NCI-H345 treated with DMSO at 0.1 percent for 48 hours (cell line): ENCODE data around the gene C18orf32.
"Not testable (repeated sequence)": the region's sequence is repeated elsewhere in the genome, so short reads cannot be mapped to it uniquely, and the experiment has no call there.

Source experiments
- DNase-seq: peaks from one replicate; lab custom pipeline; 2025; ENCODE audit not compliant: unreplicated experiment; lab: John Stamatoyannopoulos, UW

The C18orf32 gene

DNA sequence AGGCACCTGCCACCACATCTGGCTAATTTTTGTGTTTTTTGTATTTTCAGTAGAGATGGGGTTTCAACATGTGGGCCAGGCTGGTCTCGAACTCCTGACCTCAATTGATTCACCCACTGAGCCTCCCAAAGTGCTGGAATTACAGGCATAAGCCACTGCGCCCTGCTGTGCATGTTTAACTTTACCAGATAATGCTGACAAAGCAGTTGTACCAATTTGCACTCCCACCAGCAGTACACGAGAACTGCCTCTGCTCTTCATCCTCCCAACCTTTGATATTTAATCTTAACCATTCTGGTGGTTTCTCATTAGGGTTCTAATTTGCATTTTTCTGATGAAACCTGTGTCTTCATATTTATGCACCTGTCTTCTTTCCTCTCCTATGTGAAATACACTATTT is 14.6 kb downstream of the C18orf32 start:
- no peak for DNase-seq

DNA sequence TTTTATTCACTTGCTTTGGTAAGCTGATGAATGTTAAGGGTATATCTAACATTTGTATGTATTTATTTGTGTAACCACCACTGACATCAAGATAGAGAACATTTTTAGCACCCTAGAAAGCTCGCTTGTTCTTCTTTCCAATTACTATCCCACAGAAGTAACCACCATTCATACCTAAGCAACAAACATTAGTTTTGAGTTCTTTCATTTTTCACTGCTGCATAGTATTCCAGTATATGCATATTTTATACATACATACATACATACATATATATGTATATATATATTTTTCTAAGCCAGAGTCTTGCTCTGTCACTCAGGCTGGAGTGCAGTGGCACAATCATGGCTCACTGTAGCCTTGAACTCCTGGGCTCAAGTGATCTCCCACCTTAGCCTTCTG is 15.5 kb downstream of the C18orf32 start:
- DNase-seq, result no peak

DNA sequence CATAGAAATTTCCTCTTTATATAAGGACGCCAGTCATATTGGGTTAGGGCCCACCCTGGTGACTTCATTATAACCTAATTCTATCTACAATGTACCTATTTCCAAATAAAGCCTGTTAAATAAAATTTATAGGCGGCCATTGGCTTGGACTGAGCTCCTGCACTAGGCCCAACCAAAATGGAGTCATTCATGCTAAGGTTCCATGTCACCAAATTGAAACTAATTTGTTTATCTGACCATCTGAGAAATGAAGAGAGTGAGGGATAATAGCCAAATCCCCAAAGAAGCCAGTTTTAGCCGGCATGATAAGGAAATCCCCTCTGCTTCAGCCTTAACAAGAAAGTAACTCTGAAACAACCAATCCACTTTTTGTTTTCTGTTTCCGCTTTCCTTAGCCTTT is 19.4 kb downstream of the C18orf32 start:
- no peak for DNase-seq

DNA sequence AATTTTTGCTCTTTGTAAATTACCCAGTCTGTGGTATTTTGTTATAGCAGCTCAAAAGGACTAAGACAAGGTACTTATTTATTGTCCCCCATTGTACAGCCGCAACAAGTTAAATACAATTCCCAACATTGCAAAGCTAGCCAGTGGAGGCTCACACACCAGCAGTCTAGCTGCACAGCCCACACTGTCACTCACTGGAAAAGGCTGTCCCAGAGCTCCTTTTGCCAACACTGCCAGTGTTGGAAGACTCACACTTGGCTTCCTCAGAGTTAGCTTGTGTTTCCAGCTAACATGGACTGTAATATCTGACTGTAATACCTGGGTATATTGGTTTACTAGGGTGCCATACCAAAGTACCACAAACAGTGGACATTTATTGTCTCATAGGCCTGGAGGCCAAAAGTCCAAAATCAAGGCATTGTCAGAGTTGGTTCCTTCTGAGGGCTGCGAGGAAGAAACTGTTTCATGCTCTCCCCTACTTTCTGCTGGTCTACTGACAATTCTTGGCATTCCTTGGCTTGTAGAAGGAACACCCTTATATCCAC is 19.9 kb downstream of the C18orf32 start:
- no peak for DNase-seq

DNA sequence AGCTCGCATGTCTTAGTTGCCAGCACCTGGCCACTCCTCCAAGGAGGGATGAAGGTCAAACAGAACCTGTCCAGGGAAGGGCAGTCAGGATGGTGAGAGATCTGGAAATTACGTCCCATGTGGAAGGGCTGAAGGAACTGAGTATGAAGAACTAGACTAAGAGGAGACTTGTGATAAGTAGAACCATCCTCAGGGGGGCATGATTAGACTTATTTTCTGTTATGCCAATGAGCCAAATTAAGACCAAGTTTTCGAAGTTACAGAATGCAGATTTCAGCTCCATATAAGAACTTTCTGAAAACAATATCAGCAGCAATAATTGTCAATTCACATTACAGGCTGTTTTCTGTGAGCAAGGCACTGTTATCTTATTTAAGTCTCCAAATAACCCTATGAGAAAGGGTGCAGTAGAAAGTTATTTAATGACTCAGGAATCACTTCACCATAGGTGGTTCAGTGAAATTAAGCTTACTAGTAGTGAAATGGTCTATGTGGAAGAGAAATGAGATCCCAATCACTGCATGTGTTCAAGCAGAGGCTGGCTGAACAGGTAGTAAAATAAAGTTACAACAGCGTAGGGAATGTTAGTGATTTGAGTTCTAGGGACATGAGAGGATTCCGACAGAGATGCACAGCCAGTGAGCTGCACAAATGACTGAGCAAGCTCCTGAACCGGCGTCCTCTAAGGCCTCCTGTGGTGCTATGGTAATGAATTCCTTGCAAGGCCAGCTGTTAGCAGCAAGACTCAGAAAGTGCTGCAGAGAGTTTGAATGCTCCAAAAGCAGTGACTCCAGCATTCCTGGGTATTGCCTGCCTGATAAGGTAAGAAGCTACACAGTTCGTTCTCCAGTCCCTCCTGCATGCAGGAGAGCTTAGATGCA is 22.1 kb downstream of the C18orf32 start:
- DNase-seq, result no peak

DNA sequence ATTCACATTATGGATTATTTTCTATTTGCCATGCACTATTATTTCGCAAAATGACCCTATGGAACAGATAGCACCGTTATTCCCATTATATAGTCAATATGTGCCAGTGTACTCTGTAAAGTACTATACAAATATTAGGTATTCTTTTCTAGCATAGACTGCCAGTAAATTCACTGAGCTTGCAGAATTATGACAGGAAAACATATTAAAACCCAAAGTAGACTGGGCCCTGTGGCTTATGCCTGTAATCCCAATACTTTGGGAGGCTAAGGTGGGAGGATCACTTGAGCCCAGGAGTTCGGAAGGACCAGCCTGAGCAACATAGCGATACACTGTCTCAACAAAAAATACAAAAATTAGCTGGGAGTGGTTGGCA is 25.4 kb downstream of the C18orf32 start:
- no peak for DNase-seq

DNA sequence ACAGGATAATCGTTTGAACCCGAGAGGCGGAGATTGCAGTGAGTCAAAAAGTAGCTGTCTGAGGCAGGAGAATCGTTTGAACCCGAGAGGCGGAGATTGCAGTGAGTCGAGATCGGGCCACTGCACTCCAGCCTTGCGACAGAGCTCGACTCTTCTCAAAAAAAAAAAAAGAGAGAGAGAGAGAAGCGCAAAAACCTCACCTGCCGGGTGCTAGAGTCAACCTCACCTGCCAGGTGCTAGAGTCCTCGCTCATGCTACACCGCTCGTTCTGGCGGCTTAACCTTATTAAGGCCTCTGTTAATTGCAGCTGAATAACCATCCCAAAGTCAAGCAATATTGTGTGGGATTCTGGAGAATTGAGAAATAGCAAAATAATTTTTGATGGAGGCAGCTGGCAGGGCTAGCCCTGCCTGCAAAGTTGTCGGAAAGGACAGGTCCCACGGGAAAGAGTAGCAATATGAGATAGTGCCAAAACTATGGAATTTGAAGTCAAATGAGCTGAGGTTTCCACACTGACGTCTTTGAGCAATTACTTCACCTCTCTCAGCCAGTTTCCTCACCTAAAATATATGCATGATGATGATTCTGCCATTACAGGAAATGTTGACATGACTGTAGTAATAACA is 25.9 kb downstream of the C18orf32 start:
- no peak for DNase-seq

DNA sequence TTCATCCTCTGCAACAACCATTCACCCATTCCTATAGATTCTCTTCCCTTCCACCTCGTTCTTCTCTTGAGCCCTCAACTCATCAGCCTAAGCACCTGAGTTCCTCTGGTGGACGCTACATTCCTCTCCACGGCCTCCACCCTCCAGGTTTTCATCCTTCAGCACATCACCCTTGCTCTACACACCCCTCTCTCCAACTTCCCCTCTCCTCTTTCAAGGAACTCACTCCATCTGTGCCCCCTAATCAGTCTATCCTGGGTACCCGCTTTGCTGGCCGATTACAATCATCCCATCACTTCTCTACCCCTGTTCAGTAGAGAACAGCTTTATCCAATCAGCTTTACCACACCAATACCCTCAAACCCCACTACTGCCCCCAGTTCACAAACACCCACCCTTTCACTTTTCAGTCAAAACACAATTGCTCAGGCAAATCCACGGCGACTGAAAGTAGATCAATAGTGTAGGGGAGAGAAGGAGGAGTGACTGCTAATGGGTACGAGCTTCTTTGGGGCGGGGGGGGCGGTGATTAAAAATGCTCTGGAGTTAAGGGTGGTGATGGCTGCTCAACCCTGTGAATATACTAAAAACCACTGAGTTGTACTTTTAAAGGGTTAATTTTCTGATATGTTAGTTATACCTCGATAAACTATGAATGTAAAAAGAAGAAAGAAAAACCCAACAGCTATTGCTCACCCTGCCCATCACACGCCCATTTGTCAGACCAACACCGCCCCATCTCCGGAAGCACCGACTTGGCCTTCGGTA is 27.4 kb downstream of the C18orf32 start:
- no peak for DNase-seq

DNA sequence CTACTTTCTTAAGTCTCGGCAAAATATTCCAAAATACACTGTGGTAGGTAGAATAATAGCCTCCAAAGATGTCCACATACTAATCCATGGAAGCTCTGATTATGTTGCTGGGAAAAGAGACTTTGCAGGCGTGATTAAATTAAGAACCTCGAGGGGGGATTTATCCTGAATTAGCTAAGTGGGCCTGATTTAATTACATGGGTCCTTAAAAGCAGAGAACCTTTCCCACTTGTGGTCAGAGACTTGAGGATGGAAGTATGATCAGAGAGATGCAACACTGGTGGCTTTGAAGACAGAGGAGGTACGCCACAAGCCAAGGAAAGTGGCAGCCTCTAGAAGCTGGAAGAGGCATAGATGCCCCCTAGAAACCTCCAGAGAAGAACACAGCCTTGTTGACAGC is 29.4 kb downstream of the C18orf32 start:
- no peak for DNase-seq

DNA sequence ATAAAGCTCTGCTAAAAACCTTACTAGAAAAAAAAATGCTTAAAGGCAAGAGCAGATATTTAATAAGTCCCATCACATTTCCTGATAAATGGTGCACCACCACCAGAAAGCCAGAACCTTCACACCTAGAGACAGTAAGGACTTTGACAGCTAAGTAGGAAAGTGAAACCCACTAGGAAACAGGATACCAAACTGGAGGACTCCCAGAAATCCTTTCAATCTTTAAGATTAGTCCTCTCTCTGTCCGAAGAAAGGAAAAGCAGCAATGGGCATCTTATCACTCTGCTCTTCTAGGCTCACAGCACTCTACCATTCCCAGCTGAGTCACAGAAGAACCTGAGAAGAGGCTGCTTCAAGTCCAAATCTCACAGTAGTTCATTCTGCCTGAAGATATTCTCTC is 30.2 kb downstream of the C18orf32 start:
- no peak for DNase-seq

DNA sequence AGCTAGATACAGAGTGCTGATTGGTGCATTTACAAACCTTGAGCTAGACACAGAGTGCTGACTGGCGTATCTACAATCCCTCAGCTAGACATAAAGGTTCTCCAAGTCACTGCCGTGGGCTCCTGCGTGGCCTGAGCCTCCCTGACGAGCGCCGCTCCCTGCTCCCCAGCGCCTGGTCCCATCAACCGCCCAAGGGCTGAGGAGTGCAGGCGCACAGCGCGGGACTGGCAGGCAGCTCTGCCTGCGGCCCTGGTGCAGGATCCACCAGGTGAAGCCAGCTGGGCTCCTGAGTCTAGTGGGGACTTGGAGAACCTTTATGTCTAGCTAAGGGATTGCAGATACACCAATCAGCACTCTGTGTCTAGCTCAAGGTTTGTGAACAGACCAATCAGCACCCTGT is 34.5 kb downstream of the C18orf32 start:
- DNase-seq, result not testable (repeated sequence)

DNA sequence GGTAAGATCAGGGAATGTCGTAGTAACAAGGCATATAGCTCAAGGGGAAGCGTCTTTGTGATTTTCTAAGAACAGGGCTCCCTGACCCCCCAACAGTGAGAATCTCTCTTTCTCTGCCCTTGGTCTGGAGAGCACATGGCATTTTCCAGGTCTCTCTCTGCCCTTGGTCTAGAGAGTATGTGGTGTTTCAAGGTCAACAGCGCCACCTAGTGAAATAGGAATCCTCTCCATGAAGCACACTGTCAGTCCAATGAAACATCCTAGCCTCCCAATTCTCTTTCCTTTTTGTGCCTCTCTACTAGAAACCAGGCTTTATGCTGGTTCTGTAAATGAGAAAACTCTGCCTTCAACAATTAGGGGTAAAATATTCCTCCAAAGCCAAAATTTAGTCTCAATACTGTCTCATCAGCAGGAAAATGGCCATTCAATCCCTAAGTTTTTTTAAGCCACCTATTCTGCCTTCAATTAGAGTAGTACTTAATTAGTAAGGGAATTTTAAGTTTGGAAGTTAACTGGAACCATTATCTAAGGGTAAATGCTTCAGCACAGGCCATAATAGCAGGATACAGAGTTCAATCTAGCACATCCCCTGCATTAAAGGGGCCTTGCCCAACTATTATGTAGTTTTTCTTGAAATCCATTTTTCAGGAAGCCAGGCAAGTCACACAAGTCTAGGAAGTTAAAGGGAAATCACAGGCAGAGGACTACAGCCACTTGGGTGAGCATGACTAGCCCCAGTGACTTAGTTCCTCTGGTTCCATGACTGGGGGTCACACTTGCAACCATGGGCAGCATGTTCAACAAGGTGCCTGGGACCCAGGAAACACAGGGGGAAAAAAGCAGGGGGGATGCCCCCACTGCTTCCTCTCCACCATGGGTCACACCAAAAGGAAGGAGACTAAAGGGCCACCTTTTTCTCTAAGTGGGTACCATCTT is 39.0 kb downstream of the C18orf32 start:
- peak; percentile 37 for DNase-seq

DNA sequence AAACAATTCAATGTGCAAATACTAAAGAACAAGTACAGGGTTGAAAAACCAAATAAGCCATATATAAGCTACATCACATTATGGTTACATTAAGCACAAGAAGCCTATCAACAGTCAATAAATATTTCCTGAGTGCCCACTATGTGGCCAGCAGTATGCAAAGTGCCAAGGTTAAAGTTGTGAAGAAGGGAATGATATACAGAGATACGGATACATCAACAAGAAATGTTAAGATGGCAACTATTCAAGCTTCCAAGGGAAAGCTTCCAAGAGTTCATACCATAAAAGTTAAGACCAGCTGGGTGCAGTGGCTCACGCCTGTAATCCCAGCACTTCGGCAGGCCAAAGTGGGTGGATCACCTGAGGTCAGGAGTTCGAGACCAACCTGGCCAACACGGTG is 40.6 kb downstream of the C18orf32 start:
- no peak for DNase-seq

DNA sequence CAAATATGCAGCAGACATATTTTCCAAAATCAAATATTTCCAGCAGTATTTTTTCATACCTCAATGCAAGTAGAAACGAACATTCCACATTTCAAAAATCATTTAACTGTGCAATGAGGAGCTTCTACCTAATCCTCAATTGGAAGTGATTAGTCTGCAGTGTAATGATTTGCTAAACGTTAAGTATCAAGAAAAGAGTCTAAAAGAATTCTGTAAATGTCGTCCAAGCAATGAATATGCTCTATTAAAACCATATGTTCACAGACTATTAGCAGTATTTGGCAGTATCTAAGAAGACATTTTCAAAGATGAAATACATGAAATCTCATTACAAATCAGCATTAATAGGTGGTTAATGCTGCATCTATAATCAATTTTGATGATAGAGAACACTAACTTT is 42.5 kb downstream of the C18orf32 start:
- DNase-seq, result no peak

DNA sequence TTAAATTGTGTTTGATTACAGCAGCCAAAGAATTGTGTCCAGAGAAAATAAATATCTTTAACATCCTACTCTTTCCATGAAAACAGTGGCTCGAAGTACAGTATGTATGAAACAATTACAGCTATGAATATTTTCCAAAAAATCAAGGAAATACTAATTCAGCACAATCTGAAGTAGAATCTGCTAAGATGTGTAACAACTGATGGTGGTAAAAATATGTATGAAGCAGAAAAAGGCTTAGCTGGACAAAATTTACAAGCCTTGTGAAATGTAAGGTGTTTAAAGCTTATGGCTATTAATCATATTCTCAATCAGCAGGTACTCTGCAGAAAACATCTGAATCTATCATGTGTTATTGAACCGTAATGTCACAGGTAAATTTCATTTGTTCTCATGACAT is 43.2 kb downstream of the C18orf32 start:
- DNase-seq, result no peak

DNA sequence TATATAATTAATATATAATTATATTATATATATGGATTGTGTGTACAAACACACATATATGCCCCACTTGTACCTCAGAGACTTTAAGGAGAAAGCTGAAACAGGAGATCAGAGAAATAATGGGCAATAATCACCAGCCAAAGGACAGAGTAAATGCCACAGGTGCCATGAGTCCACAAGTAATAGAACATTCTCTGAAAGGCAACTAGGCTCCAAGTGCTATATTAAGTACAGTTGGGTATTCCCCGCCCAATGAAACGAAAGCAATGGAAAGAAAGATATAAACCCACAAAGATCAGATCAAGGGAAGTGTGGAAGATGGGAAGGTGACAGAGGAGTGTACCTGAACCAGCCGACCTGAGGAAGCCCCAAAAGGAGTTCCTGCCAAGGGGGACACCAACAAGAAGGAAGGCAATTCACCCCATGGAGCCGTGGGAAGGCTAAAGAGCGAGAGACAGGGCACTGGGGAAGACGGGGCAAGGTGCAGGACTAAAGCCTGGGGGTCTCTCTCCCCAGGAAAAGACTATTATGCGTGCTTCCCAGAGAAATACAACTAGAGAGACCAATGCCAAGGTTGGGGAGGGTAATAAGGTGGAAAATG is 45.6 kb downstream of the C18orf32 start:
- no peak for DNase-seq

DNA sequence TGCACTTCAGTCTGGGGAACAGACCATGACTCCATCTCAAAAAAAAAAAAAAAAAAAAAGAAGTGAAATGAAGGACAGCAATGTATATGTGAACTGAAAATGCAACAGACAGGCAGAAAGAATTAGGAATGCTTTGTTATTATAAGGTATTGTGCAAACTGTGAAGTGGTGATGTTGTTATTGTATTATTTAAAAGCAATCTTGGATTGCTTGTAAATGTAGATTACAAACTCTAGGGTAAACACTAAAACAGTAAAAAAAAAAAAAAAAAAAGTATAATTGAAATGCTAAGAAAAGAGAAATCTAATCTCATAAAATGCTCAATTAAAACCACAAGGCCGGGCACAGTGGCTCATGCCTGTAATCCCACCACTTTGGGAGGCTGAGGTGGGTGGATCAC is 51.9 kb downstream of the C18orf32 start:
- no peak for DNase-seq

DNA sequence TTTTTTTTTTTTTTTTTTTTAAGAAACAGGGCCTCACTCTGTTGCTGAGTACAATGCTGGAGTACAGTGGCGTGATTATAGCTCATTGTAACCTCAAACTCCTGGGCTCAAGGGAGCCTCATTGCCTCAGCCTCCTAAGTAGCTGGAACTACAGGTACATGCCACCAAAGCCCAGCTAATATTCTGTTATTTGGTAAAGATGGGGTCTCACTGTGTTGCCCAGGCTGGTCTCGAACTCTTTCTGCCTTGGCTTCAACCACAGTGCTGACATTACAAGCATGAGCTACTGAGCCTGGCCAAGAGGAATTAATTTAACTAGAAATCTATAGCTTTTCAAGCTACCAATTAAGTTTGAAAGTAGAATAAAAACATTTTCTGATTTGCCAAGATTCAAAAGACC is 54.4 kb downstream of the C18orf32 start:
- no peak for DNase-seq

DNA sequence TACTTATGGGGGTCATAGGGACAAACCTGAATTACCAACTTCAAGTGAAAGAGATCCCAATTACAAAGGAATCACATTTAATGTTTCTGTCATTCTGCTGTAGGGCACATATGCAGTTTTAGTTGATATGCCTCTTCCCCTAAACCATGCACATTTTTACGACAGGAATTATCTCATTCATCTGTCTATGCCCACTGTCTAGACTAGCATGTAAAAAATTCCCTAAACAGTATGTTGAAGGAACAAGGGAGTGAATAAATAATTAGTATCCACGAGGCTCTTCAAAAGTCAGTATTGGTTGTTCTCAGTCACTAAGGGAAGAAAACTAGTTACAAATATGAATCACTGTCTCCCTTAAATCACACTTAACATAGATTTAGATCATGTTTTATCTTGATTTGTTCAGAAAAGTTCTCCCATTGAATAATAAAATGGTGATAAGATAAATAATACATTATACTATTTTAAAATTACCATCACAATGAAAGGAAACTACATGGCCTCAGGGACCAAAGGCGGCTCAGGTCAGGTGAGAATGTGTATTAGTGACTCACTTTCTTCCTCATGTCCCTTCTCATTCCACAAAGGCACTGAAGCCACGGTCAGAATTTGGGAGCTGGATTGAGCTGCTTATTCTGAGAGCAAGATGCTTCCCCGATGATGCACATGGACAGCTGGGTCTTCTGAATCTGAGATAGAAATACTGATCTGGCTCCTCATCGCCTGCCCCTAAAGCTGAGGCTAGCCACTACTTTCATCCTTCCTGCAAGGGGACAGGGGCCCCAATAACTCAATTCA is 55.7 kb downstream of the C18orf32 start:
- DNase-seq, result no peak
